Measurements from ENCODE around the gene PARD3. TPM values are rescaled to one million over a fixed set of nuclear protein-coding genes. Genes with fewer than 3 reads are reported as not detected.

The PARD3 gene
- polyA plus RNA-seq, 2 of the 4 experiments (the other 2 are of a cell fraction): 110 to 200 TPM

GRCh38 chr10:34152434-34152833 lies 662.7 kb downstream of the PARD3 start:
- no peaks in the 10 kb centered on the region for H3K9me3 ChIP-seq
- DNase-seq (ENCODE audit: low read depth in 1 of 2, low spot score in 1 of 2) (no peak), FAIRE-seq (no peak), ATAC-seq (no peak)
- ChIA-PET CTCF (no interaction called here), POLR2A (interaction anchor here (0.6 kb wide), 1 partner anchor 105 kb away, joined by 3 read pairs; no protein-coding TSS in a partner anchor)
- H3K4me1 ChIP-seq: peaks cover 12% of the 10 kb centered on the region
- no peak overlapping the region for H3K4me2 ChIP-seq
- 26% methylated on average over 1 of the region's 1 CpG for WGBS (ENCODE audit: missing lambda C conversion rate)
- H3K4me3 ChIP-seq: no peak overlapping the region
- no peak for TF ChIP-seq POLR2AphosphoS2 (conservative IDR thresholded peaks at IDR 0.05; ENCODE audit: low read length)
- TF ChIP-seq RFX5 (IDR thresholded peaks at IDR 0.05): no peak
- no peak for TF ChIP-seq REST (IDR thresholded peaks at IDR 0.05)
- TF ChIP-seq RAD21 (conservative IDR thresholded peaks at IDR 0.05 in 1 of 2, IDR thresholded peaks at IDR 0.05 in 1 of 2): no peak
- TF ChIP-seq TP53 (CRISPR knock-in tag; IDR thresholded peaks at IDR 0.05): no peak
- no peak for TF ChIP-seq ZNF302 (CRISPR knock-in tag; IDR thresholded peaks at IDR 0.05)
- no peak for TF ChIP-seq KDM1A (IDR thresholded peaks at IDR 0.05; ENCODE audit: low read depth)
- TF ChIP-seq HDAC2 (IDR thresholded peaks at IDR 0.05): no peak
- no peak for TF ChIP-seq MAX (IDR thresholded peaks at IDR 0.05)
- TF ChIP-seq CTCF (IDR thresholded peaks at IDR 0.05): no peak
- no peak for TF ChIP-seq MAZ (IDR thresholded peaks at IDR 0.05; ENCODE audit: borderline replicate concordance, low read depth, low read length)
- TF ChIP-seq SREBF2 (IDR thresholded peaks at IDR 0.05): no peak
- TF ChIP-seq CHD4 (IDR thresholded peaks at IDR 0.05; ENCODE audit: borderline replicate concordance): no peak
- H3K27ac ChIP-seq: no peak overlapping the region

GRCh38 chr10:34151931-34152330 lies 663.2 kb downstream of the PARD3 start:
- Histone ChIP-seq H3K9me3 (no peaks in the 10 kb centered on the region), H3K4me1 (peaks cover 7% of the 10 kb centered on the region), H3K4me2 (no peak overlapping the region), H3K4me3 (no peak overlapping the region), H3K27ac (no peak overlapping the region)
- FAIRE-seq: no peak
- DNase-seq (ENCODE audit: low read depth in 1 of 2, low spot score in 1 of 2): no peak
- TF ChIP-seq HOXA7 (CRISPR knock-in tag; IDR thresholded peaks at IDR 0.05): no peak
- no peak for TF ChIP-seq SMC3 (IDR thresholded peaks at IDR 0.05)
- WGBS (ENCODE audit: missing lambda C conversion rate): 88% methylated on average over 1 of the region's 1 CpG
- no peak for ATAC-seq
- CTCF ChIA-PET: interaction anchor here (1.1 kb wide), 1 partner anchor 824 kb away, joined by 3 read pairs; no protein-coding TSS in a partner anchor
- POLR2A ChIA-PET: no interaction called here

- no peak for TF ChIP-seq NPAS2 (CRISPR knock-in tag; IDR thresholded peaks at IDR 0.05; ENCODE audit: borderline replicate concordance)
- Histone ChIP-seq H3K4me1 (peaks cover 3% of the 10 kb centered on the region; the same call in 2 of the 3 replicates), H3K4me3 (no peak overlapping the region), H3K27ac (no peak overlapping the region), H3K4me2 (no peak overlapping the region), H3K9me3 (no peaks in the 10 kb centered on the region)
- DNase-seq (ENCODE audit: low read depth in 1 of 2, low spot score in 1 of 2) (no peak), FAIRE-seq (no peak), ATAC-seq (no peak)
- POLR2A ChIA-PET: no interaction called here
- WGBS (ENCODE audit: missing lambda C conversion rate): 92% methylated on average over 3 of the region's 3 CpGs
- CTCF ChIA-PET: interaction anchor here (1.1 kb wide), 1 partner anchor 823 kb away, joined by 3 read pairs; no protein-coding TSS in a partner anchor
Observed at GRCh38 chr10:34151481-34151880, 663.6 kb downstream of the PARD3 start.

All from A549 (cell line).